Stimulated activated CD4-positive, alpha-beta T cell treated with anti-CD3 and anti-CD28 coated beads, Interleukin-2, amount 100 ng/mL, for 24 hours (primary cell): ENCODE measurements around the gene TUBGCP6.
"Not testable (repeated sequence)": the region's sequence is repeated elsewhere in the genome, so short reads cannot be mapped to it uniquely, and the experiment has no call there.

Experiments
- DNase-seq, 2 donors: peaks; one replicate each; pipeline ENCODE4 v3.0.0-alpha.2; 2020

TUBGCP6 gene

GRCh38 chr22:50207383-50208140 is 37.3 kb downstream of the TUBGCP6 start:
- no peak for DNase-seq

- DNase-seq, result no peak
Measured at GRCh38 chr22:50206599-50206998, 38.2 kb downstream of the TUBGCP6 start.

- no peak for DNase-seq
Measured at GRCh38 chr22:50205781-50206569, 38.8 kb downstream of the TUBGCP6 start.

GRCh38 chr22:50204998-50205397 is 39.8 kb downstream of the TUBGCP6 start:
- DNase-seq, result not testable (repeated sequence)

GRCh38 chr22:50204571-50204970 is 40.3 kb downstream of the TUBGCP6 start:
- DNase-seq, result no peak

GRCh38 chr22:50203288-50203687 is 41.5 kb downstream of the TUBGCP6 start:
- no peak for DNase-seq

- DNase-seq, result no peak
Measured at GRCh38 chr22:50202130-50202666, 42.6 kb downstream of the TUBGCP6 start.

- peak in 1 of 2 donors; percentile 25 for DNase-seq
Measured at GRCh38 chr22:50201191-50202129, 43.4 kb downstream of the TUBGCP6 start.

- DNase-seq, result peak; percentile 94 to 95
Measured at GRCh38 chr22:50200461-50201190, 44.2 kb downstream of the TUBGCP6 start, which contains the start of gene SELENOO. Gene SELENOO, plus strand, starts transcription at chr22:50201011. Its CDS starts 26 bp downstream, at chr22:50201037.

GRCh38 chr22:50199829-50200460 is 44.9 kb downstream of the TUBGCP6 start:
- no peak for DNase-seq

GRCh38 chr22:50199251-50199721 is 45.5 kb downstream of the TUBGCP6 start:
- DNase-seq, result no peak

- no peak for DNase-seq
Measured at GRCh38 chr22:50198624-50199017, 46.2 kb downstream of the TUBGCP6 start.

GRCh38 chr22:50197856-50198623 is 46.8 kb downstream of the TUBGCP6 start:
- DNase-seq, result no peak

- no peak for DNase-seq
Measured at GRCh38 chr22:50197000-50197800, 47.6 kb downstream of the TUBGCP6 start.

GRCh38 chr22:50196256-50196655 is 48.6 kb downstream of the TUBGCP6 start:
- no peak for DNase-seq

GRCh38 chr22:50194037-50194805 is 50.6 kb downstream of the TUBGCP6 start:
- DNase-seq, result no peak

GRCh38 chr22:50193621-50194020 is 51.2 kb downstream of the TUBGCP6 start:
- no peak for DNase-seq

- no peak for DNase-seq
Measured at GRCh38 chr22:50192436-50193204, 52.2 kb downstream of the TUBGCP6 start.
